Cerebellar nuclear complex (tissue), 1 donor: ENCODE results near the gene ATP6V1E1.
"Not testable (repeated sequence)": the region's sequence is repeated elsewhere in the genome, so short reads cannot be mapped to it uniquely, and the experiment has no call there.

Experiments
- DNase-seq, 2 experiments: peaks; one replicate each; lab custom pipeline; 2025; lab: John Stamatoyannopoulos, UW

Gene ATP6V1E1

GRCh38 chr22:17628406-17629172 lies at the start of gene ATP6V1E1:
TSS of gene ATP6V1E1 (minus strand) at chr22:17628749. CDS start at chr22:17628635, 114 bp downstream.
- DNase-seq, result peak; percentile 71 to 88

- no peak for DNase-seq
Measured at GRCh38 chr22:17675584-17675983, 47.0 kb upstream of the ATP6V1E1 start.

- no peak for DNase-seq
Measured at GRCh38 chr22:17674152-17674551, 45.6 kb upstream of the ATP6V1E1 start.

- peak; percentile 76 to 89 for DNase-seq
Measured at GRCh38 chr22:17672417-17672991, 44.0 kb upstream of the ATP6V1E1 start.

- DNase-seq, result not testable (repeated sequence)
Measured at GRCh38 chr22:17671521-17672092, 43.1 kb upstream of the ATP6V1E1 start.

GRCh38 chr22:17665854-17666253 lies 37.3 kb upstream of the ATP6V1E1 start:
- DNase-seq, result no peak

- no peak for DNase-seq
Measured at GRCh38 chr22:17665248-17665647, 36.7 kb upstream of the ATP6V1E1 start.

- no peak for DNase-seq
Measured at GRCh38 chr22:17664414-17665055, 36.0 kb upstream of the ATP6V1E1 start.

- DNase-seq, result no peak
Measured at GRCh38 chr22:17656870-17657395, 28.4 kb upstream of the ATP6V1E1 start.

GRCh38 chr22:17655289-17655688 lies 26.7 kb upstream of the ATP6V1E1 start:
- DNase-seq, result no peak

GRCh38 chr22:17648569-17648968 lies 20.0 kb upstream of the ATP6V1E1 start:
- no peak for DNase-seq

GRCh38 chr22:17647991-17648390 lies 19.4 kb upstream of the ATP6V1E1 start:
- no peak for DNase-seq

- DNase-seq, result no peak
Measured at GRCh38 chr22:17647452-17647851, 18.9 kb upstream of the ATP6V1E1 start.

- not testable (repeated sequence) for DNase-seq
Measured at GRCh38 chr22:17642357-17642756, 13.8 kb upstream of the ATP6V1E1 start.

GRCh38 chr22:17641269-17641668 lies 12.7 kb upstream of the ATP6V1E1 start:
- no peak for DNase-seq

- DNase-seq, result no peak
Measured at GRCh38 chr22:17639247-17639741, 10.7 kb upstream of the ATP6V1E1 start.

- DNase-seq, result peak; percentile 12 to 65
Measured at GRCh38 chr22:17638432-17639246, 10.1 kb upstream of the ATP6V1E1 start, which contains the start of gene BCL2L13. TSS of gene BCL2L13 (plus strand) at chr22:17638757. CDS start at chr22:17655712, 16,955 bp downstream.

GRCh38 chr22:17638182-17638431 lies 9.6 kb upstream of the ATP6V1E1 start:
- DNase-seq, result no peak

- no peak for DNase-seq
Measured at GRCh38 chr22:17637490-17638181, 9.1 kb upstream of the ATP6V1E1 start.

- not testable (repeated sequence) for DNase-seq
Measured at GRCh38 chr22:17636850-17637249, 8.3 kb upstream of the ATP6V1E1 start.

- no peak for DNase-seq
Measured at GRCh38 chr22:17634696-17635095, 6.1 kb upstream of the ATP6V1E1 start.
